Suprapubic skin (tissue), 2 donors: Measurements from ENCODE around the gene BRINP2.

Source experiments
- EP300 ChIP-seq: sonication (generic); formaldehyde crosslinking; IDR thresholded peaks from one replicate; pipeline ENCODE4 v1.6.1; 2017; ENCODE audit warnings: antibody characterized with exemption
- POLR2A ChIP-seq, 2 donors: fragments of 450-650 bp; IDR thresholded peaks; one replicate each; pipeline ENCODE4 v1.6.1; 2017; ENCODE audit warnings: antibody characterized with exemption in 2 of 2, mild to moderate bottlenecking in 2 of 2, moderate library complexity in 2 of 2

- no peak for TF ChIP-seq EP300
- no peak for TF ChIP-seq POLR2A (IDR thresholded peaks at IDR 0.05)
Measured at GRCh38 chr1:177208920-177209319, 38.2 kb downstream of the BRINP2 start.
